IPS-NIHi7 (cell line): ENCODE data around the gene CAMK1.

Experiments used
- DNase-seq: peaks from one replicate; pipeline ENCODE4 v3.0.0; 2012; ENCODE audit warnings: mixed read lengths; ENCODE audit errors: extremely low spot score

Gene CAMK1

GRCh38 chr3:9710174-9710739, 59.5 kb downstream of the CAMK1 start:
- no peak for DNase-seq
